Fibroblast of upper back skin (primary cell): ENCODE measurements around the gene ZSCAN22.
A peak's percentile ranks its signal among the peaks of the same experiment; 100 is the strongest.
"Not testable (repeated sequence)": the region's sequence is repeated elsewhere in the genome, so short reads cannot be mapped to it uniquely, and the experiment has no call there.

Source experiments
- DNase-seq: peaks from one replicate; pipeline ENCODE4 v3.0.0-alpha.2; 2013

Gene ZSCAN22

DNA sequence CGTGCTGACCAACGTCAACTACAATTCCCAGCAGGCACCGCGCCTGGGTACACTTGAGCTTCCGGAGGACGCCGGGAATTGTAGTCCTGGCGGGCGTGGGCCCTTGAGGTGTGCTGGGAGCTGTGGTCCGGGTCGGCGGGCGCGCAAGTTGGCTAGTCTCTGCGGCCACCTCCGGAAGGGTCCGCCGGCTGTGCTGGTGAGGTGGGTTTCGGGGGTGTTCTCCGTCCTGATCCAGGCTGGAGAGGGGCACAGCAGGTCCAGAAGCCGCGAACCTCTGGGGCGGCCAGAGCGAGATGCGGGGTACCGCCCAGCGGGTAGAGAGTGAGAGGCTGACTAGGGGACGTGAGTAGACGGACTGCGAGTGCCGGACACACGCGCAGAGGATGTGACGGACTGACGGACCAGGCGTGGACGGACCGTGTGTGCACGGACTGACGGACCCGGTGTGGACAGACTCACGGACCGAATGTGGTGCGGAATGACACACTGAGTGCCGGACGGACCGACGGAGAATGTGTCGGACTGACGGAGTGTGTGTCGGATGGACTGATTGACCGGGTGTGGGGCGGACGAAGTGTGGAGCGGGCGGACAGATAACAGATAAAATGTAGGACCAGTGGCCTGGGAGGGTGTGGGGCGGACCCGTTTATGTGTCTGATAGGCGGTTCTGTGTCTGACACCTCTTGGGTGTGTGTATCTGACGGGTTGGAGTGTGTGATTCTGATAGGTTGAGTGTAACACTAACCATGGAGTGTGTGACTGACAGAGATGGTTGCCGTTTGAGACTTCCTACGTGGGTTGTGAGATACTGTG is at the start of gene ZSCAN22:
Gene ZSCAN22 (plus strand): TSS at position 81 of the 813 bp plus-strand sequence. CDS start 7,809 bp downstream, outside the sequence.
- peak; percentile 94 for DNase-seq

DNA sequence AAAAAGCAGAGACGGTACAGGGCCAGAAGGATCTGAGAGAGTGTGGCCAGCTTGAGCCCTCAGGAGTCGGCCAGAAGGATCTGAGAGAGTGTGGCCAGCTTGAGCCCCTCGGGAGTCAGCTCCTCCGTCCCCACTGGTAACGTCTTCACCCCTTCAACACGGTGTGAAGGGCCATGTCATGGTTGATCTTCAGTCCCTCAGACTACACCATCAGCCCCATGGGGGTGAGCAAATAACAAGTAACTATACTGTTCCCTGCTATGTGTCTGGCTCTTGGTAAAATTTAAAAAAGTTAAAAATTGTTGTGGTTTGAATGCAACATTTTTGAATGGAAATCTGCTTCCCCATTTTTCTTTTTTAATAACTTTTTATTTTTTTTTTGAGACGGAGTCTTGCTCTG is 49.6 kb upstream of the ZSCAN22 start:
- DNase-seq = no peak

DNA sequence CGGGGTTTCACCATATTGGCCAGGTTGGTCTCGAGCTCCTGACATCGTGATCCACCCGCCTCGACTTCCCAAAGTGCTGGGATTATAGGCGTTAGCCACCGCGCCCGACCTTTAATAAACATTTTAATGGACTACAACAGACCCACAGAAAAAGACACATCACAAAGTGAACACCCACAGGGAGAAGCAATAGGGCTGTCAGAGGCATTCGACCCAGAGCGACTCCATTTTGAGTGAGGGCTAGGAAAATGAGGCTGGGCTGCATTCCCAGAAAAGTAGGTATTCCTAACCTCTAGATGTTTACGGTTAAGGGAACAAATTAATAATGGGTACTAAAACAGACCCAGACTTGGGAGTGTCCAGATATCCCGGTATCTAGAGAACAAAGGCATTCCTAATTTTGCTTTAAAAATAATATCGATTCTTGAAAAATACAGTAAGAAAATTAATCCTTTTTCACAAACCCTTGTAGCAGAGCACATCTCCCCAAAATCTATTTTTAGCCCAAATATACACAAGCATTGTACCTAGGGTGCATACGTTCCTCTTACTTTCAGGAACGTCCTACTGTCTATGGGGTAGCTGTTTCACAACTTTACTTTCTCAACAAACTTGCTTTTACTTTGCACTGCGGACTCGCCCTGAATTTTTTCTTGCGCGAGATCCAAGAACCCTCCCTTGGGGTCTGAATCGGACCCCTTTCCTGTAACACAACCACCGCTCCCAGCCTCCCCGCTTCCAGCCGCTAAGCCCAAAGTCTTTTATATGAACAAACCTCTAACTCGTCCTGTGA is 48.9 kb upstream of the ZSCAN22 start:
- DNase-seq = no peak

DNA sequence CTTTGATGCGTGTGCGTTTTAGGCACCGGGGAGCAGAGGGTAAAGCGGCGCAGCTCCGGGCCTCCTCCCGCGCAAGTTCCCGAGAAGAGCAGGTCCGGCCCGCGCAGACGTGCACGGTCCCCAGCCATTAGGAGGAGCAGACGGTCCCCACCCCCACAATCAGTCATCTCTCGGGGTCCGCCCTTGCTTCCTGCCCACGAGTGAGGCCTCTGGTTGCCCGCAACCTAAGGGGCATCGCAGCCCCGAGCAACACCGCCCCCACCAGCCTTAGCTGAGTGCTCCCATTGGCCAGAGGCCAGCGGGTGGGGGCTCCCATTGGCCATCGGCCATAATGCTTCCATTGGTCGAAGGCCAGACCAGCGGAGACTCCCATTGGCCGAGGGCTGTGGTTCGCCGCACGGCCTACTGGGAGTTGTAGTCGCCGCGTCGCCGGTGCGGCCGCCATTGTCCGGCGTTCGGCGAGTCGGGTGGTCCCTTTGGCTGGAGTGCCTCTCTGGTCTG is 48.2 kb upstream of the ZSCAN22 start, which contains the start of gene ZNF8:
Gene ZNF8 (plus strand): TSS at position 415 of the 501 bp plus-strand sequence. CDS start 127 bp downstream, outside the sequence.
- peak; percentile 98 for DNase-seq

DNA sequence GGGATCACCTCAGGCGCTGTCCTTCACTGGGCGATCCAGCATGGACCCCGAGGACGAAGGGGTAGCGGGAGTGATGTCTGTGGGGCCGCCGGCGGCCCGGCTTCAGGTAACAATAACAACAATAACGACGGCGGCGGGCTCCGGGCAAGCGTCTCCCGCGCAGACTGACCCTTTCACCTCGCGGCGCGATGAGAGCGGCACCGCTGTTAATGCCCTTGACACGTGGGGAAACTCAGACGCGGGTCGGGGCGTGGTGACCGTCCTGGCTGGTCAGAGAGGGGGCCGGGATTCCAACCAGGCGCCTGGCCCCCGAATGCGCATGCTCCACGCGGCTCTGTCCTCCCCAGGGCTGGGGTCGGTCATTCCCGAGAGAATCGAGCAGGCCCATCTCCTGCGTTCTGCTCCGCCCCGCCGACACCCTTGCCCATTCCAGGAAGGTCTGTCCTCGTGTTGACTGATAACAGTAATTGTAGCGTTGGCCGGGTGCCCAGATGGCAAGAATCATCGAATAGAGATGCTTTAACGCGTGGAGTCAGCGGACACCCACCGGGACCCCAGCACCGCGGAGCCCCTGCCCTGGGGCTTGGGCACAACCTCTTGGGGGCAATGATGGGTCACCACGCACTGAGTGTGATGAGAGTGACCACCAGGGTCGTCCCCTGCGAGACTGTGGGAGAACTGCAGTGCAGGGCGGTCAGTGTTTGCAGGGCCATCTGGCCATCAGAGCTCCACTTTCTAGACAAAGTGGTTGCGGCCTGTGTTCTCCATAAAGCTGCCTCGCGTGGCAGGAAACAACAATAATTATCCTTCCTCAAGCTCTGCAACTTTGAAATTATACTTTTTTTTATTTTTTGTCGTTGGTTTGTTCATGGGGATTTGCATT is 47.5 kb upstream of the ZSCAN22 start:
- peak; percentile 47 for DNase-seq

DNA sequence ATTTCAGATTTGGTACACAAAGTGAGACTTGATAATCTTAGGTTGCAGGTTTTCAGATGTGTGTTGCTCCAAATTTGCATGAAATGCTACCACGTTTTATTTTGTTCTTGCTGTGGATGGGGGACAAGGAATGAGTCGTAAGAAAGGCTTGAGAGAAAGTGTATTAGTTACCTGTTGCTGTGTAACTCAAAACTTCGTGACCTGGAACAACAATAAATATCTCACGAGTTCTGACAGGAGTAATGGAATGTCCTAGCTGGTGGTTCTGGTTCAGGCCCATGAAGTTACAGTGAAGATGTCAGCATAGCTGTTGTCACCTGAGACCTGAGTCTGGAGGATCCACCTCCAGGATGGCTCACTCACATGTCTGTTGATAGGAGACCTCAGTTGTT is 46.9 kb upstream of the ZSCAN22 start:
- no peak for DNase-seq

DNA sequence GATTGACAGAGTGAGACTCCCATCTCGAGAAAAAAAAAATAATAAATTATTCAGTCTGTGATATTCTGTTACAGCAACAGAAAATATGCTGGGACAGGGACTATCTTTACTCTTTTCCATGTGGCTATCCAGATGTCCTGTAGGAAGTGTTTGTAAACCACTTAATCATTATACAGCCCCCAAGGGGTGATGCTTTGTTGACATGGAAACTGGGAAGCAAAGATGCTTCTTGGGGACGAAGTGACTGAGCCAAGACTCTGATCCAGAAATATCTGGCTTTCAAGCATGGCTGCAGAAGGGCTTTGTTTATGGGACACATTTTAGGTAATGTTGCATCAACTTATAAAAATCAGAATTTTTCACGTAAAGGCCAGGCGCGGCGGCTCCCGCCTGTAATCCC is 42.6 kb upstream of the ZSCAN22 start:
- no peak for DNase-seq

DNA sequence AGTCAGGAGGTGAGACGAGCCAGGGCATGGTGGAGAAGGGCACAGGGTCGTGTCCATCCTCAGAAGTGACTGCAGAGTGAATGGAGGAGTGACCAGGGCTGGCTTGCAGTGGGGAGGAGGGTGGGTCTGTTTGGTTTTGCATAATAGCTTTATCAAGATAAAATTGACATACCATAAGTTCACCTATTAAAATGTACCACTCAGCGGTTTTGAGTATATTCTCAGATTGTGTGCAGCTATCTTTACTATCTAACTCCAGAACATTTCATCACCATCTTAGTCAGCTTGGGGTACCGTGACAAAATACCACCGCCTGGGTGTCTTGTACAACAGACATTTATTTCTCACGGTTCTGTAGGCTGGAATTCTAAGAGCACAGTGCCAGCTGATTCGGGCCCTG is 34.9 kb upstream of the ZSCAN22 start:
- no peak for DNase-seq

DNA sequence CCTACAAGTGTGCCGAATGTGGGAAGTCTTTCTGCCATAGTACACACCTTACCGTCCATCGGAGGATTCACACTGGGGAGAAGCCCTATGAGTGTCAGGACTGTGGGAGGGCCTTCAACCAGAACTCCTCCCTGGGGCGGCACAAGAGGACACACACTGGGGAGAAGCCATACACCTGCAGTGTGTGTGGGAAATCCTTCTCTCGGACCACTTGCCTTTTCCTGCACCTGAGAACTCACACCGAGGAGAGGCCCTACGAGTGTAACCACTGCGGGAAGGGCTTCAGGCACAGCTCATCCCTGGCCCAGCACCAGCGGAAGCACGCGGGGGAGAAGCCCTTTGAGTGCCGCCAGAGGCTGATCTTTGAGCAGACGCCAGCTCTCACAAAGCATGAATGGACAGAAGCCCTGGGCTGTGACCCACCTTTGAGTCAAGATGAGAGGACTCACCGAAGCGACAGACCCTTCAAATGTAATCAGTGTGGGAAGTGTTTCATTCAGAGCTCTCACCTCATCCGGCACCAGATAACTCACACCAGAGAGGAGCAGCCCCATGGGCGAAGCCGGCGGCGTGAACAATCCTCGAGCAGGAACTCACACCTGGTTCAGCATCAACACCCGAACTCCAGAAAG is 31.9 kb upstream of the ZSCAN22 start:
- DNase-seq = no peak

DNA sequence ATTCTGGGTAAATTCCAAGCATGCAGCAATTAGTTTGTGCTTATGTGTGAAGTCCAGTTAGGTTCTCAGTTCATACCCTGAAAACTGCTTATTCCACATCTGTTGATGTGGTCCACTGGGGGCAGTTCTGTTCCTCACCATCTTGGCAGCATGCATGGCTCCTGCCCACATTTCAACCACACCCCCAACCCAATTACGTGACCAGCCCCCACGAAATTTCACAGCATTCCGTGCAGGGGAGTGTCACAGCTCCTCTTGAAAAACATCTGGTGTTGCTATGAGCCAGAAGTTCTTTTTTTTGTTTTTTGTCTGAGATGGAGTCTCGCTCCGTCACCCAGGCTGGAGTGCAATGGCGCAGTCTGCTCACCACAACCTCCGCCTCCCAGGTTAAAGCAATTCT is 30.7 kb upstream of the ZSCAN22 start:
- DNase-seq = no peak

DNA sequence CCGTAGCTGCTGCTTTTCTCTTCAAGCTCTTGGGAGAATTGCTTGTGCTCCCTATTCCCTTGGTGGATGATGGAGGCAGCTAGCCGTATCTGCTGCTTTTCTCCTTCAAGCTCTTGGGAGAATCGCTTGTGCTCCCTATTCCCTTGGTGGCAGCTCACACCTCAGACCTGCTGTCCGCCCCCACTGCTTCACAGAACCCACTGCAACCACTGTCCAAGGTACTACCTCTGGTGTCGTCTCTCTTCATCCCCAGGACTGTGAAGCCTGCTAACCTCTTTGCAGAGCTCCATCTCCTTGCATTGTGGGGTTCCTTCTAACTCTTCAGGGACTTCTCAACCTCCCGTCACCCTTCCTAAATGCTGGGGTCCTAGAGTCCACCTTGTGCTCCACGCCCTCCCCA is 26.2 kb upstream of the ZSCAN22 start:
- no peak for DNase-seq

DNA sequence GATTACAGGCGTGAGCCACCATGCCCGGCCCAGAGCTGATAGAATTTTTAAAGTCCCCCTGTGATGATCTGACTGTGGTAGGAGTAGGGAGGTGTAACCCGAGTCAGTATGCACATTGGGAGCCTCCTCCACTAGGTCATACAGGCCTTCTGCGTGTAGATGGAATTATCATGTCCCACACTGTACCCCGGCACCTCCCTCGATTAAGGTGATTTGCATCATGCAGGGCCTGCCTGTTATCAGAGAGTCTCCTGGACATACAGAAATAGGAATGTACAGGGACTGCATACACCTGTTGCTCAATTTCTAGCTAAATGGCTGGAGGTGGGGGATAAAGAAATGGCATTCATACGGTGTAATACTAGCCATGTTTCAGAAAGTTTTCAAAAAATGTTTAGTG is 22.5 kb upstream of the ZSCAN22 start:
- DNase-seq = no peak

DNA sequence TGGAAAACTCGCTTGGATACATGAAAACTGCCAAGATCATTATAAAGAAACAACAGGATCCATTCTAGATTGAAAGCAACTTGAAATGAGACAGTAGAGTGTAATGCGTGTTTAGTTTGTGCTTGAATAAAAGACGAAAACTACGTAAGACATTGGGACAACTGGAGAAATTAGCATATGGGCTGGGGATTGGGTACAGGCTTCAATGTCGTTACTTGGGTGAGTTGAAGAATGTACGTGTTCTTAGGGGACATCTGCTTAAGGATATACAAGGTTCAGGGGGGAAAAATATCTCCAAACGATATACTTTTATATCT is 22.1 kb upstream of the ZSCAN22 start:
- DNase-seq = no peak

DNA sequence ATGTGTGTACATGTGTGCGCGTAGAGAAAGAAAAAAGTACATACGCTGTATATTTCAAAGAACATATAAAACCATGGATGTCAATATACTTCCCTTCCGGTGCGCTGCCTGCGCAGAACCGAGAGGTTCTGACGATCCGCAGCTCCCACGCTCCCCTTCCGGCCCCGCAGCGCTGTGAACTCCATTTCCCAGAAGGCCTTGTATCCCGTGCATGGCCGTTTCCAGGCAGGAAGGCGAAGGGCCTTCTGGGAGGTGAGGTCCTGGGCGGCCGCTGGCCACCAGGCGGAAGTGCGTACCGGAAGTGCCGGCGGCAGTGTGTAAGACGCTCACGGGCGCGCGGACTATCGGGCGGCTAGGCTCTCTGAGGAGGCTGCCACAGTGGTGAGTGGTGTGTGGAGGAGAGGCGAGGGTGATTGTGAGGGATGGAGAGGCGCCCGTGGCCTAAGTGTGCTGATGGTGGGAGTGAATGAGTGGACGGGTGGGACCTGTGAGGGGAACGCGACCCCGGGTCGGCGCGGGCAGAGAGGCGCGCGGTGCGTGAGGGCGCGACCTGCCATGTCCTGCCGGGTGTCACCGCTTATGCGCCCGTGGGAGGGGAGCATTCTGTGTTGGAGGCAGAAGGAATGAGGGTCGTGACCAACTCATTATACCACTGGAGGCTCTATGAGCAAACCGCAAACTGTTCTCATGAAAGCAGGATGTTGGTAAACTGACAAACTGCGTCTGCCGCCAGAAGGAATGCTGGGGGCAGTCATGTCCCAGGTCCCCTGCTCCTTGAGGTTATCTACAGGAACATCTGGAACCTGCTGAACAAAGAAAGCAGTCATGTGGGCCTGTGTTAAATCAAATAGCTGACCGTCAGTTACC is 21.5 kb upstream of the ZSCAN22 start, which contains the start of gene ERVK3-1:
Gene ERVK3-1 (plus strand): TSS at position 313 of the 867 bp plus-strand sequence. CDS start 6,792 bp downstream, outside the sequence.
- DNase-seq = peak; percentile 96

DNA sequence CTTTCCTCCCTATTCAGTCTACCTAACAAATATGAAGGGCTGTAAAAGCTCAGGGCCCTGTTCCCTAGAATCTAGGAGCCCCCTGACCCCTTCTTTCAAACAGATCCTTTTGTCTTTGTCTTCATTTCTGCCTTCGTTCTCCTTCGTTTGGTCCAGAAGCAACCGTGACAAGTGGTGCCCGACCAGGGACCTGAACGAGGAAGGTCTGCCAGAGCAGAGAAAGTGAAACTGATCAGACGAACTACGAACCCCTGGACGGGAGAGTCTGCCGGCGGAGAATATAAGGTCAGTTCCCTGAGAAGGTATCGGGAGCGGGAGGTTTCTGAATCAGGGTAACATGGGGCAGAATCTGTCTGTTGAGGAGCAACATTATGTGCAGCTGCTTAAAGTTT is 20.9 kb upstream of the ZSCAN22 start:
- DNase-seq = no peak

DNA sequence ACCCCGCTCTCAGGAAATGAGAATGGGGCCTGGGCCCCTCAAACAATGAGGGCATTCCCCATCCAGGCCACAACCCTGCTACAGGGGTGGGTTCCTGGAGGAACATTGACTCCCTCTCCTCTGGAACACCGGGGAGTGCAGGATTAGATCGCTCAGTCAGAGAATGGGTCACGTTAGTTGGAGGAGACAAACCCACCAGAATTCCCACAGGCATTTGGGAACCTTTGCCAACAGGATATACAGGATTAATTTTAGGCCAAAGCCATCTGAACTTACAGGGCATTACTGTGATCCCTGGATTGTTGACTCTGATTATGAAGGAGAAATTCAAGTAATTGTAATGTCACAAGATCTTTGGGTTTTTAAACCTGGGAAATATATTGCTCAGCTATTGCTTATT is 19.1 kb upstream of the ZSCAN22 start:
- DNase-seq = no peak

DNA sequence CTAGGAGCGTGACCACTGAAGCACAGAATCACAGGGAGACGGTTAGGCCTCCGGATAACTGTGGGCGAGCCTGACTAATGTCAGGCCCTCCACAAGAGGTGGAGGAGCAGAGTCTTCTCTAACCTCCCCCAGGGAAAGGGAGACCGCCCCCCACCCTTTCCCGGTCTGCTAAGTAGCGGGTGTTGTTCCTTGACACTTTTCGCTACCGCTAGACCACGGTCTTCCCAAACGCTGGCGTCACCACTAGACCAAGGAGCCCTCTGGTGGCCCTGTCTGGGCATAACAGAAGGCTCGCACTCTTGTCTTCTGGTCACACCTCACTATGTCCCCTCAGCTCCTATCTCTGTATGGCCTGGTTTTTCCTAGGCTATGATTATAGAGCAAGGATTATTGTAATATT is 16.1 kb upstream of the ZSCAN22 start:
- DNase-seq = not testable (repeated sequence)

DNA sequence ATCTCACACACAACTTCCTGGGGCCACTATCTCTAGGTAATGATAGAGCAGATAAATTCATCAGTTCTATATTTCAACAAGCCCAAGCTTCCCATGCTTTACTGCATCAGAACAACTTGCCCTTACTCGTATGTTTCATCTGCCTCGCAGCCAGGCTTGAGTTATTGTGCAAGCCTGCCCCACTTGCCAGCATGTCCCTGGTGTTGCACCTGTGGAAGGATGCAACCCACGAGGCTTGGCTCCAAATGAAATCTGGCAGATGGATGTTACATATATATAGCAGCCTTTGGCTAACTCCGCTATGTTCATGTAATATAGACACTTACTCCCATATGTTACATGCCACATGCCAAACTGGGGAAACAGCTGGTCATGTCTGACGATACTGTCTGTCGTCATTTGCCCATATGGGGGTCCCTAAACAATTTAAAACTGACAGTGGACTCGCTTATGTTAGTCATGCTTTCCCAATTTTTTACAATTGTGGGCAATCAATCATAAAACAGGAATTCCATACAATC is 15.4 kb upstream of the ZSCAN22 start:
- DNase-seq = no peak

DNA sequence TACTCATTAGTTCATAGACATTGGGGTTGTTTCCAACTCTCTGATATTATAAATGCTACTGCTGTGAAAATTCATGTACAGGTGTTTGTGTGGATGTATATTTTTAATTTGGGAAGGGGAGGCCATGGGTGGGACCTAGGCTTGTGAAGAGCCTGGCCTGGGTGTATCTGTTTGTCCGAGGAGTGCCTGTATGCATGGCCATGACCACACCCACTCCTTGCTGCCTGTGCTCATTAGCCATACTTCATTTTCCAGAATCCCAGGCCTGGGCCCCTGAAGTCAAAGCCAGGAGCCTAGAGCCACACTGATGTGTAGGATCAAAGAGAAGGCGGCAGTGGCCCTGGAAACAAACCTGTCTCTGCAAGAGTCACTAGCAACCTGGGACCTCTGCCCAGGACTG is 11.2 kb upstream of the ZSCAN22 start:
- no peak for DNase-seq

DNA sequence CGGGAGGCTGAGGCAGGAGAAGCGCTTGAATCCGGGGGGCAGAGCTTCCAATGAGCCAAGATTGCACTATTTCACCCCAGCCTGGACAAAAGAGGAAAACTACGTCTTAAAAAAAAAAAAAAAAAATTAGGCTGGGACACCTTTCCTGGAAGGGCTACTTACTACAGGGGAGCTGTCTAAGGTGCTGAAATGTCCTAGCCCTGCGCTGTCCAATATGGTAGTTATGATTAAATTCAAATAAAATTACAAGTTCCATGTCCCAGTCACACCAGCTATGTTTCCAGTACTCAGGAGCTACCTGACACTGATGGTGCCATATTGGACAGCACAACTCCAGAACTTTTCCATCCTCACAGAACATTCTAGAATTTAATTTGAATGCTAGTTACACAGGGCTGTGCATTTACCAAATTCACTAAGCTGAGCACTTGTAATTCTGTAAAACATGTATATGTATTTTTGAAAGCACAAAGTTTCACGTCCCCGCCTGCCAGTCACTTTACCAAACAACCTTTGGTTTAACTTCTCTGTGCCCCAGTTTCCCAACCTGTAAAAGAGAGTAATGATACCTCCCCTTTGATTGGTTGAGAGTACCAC is 9.2 kb upstream of the ZSCAN22 start:
- peak; percentile 31 for DNase-seq

DNA sequence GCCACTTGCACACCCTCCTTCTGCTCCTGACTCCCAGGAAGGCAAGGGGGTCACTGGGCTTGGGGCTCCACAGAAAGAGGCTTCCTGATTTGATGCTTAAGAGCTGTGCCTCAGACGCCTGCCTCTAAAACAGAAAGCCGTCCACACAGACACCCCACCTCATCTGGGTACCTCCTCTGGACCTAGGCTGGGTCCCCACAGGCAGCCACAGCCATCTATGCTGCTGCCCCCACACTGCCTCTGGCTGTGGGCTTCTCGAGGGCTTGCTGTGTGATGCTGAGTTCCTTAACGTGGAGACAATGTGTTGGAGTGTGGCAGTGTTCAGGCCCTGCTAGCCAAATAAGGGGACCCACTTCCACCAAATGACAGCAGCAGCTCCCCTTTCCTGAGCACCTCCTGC is 8.5 kb upstream of the ZSCAN22 start:
- no peak for DNase-seq
